ENCODE data around the gene BEST3.

- TF ChIP-seq CTCF (IDR thresholded peaks at IDR 0.05), result no peak
- no peak for TF ChIP-seq POLR2A (IDR thresholded peaks at IDR 0.05)
These were observed 77.6 kb downstream of the BEST3 start for GRCh38 chr12:69621551-69621950.
